H1 (cell line): ENCODE results near the gene DUSP7. TPM values are rescaled to one million over a fixed set of nuclear protein-coding genes. Genes with fewer than 3 reads are reported as not detected.

Source experiments
- GABPA ChIP-seq: IDR thresholded peaks from 2 replicates; pipeline ENCODE4 v1.6.1; 2011; ENCODE audit warnings: mild to moderate bottlenecking, low read length, moderate library complexity, borderline replicate concordance; ENCODE audit not compliant: insufficient read depth
- SIN3A ChIP-seq, 2 experiments: IDR thresholded peaks in 1 of 2; conservative IDR thresholded peaks in 1 of 2; 2 replicates each; pipeline ENCODE4 v1.6.1; 2011 to 2012; ENCODE audit warnings: low read length in 2 of 2, improper control_type of control experiment in 1 of 2, low read depth in 1 of 2, mild to moderate bottlenecking in 1 of 2
- SRF ChIP-seq: IDR thresholded peaks from 2 replicates; pipeline ENCODE4 v1.6.1; 2011; ENCODE audit warnings: mild to moderate bottlenecking, low read depth, low read length, moderate library complexity
- polyA plus RNA-seq, 7 experiments: library from polyadenylated mRNA; depleted of rRNA in 3 of 7; stranded (reverse) in 5 of 7; unstranded in 2 of 7; fragments of >200 nt in 5 of 7; fragments of 200-250 nt in 2 of 7; gene quantifications; 1 replicate in 5 of 7; 2 replicates in 1 of 7; 4 replicates in 1 of 7; pipeline versions ENCODE4 v1.2.1 to v1.2.3, GENCODE V29; 2011 to 2013; ENCODE audit warnings: missing spikeins in 2 of 7, mixed read lengths in 2 of 7
- total RNA-seq: library from RNA; stranded (reverse); fragmentation: NEBNext Ultra II Directional; extraction: Animal tissue kit (Norgen Biotek cat#: 25700); gene quantifications from 2 replicates; pipeline ENCODE4 v1.2.1, GENCODE V29; 2021
- TF ChIP-seq, protein P1 (sequence below), 3 experiments: IDR thresholded peaks; 1 replicate in 2 of 3; 2 replicates in 1 of 3; pipeline versions ENCODE4 v1.5.1 to v1.6.1; 2011; ENCODE audit warnings: low read length in 3 of 3, mild to moderate bottlenecking in 3 of 3, inconsistent platforms in 2 of 3, low read depth in 1 of 3, moderate library complexity in 1 of 3; ENCODE audit not compliant: insufficient read depth in 1 of 3; ENCODE audit errors: control extremely low read depth in 1 of 3

The DUSP7 gene
- total and polyA plus RNA-seq, 2 of the 8 experiments (the other 6 are each of a cell fraction or from before 2014, with no cell fraction given), result 19.4 to 24.9 TPM

DNA sequence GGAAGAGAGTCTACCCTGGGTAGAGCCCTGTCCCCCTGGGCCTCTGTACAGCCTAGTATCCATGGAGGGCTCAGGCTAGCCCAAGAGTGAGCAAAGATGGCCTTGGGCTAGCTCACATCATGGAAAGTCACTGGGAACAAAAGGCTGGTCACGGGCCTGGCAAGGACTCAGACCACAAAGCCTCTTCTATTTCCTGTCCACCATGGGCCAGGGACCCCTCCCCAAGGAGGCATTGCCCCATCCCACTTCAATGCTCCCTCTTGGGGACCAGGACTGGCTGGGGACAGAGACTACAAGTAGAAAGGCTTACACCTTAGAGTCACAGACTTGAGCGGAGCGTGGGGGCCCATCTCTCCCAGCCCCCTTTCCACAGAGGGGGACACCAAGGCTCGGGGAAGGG lies 16.9 kb downstream of the DUSP7 start (continued):
- no peak for TF ChIP-seq GABPA
- TF ChIP-seq, protein P1, sequence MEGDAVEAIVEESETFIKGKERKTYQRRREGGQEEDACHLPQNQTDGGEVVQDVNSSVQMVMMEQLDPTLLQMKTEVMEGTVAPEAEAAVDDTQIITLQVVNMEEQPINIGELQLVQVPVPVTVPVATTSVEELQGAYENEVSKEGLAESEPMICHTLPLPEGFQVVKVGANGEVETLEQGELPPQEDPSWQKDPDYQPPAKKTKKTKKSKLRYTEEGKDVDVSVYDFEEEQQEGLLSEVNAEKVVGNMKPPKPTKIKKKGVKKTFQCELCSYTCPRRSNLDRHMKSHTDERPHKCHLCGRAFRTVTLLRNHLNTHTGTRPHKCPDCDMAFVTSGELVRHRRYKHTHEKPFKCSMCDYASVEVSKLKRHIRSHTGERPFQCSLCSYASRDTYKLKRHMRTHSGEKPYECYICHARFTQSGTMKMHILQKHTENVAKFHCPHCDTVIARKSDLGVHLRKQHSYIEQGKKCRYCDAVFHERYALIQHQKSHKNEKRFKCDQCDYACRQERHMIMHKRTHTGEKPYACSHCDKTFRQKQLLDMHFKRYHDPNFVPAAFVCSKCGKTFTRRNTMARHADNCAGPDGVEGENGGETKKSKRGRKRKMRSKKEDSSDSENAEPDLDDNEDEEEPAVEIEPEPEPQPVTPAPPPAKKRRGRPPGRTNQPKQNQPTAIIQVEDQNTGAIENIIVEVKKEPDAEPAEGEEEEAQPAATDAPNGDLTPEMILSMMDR (IDR thresholded peaks at IDR 0.05; ENCODE audit: control extremely low read depth in 1 of 3, insufficient read depth in 1 of 3, low read depth in 1 of 3, low read length in 3 of 3), result no peak
- TF ChIP-seq SRF, result no peak
- TF ChIP-seq SIN3A (conservative IDR thresholded peaks at IDR 0.05 in 1 of 2, IDR thresholded peaks at IDR 0.05 in 1 of 2; ENCODE audit: low read depth in 1 of 2, low read length in 2 of 2), result no peak
- TF ChIP-seq, all 59 proteins: peak for 0
